GM19043 (cell line): ENCODE data around the gene ARHGEF9.

Experiments used
- ATAC-seq: cut with Tn5 transposase; IDR thresholded peaks from one replicate; pipeline ENCODE4 v1.9.1; 2021; ENCODE audit warnings: low read depth; ENCODE audit not compliant: unreplicated experiment

Gene ARHGEF9

DNA sequence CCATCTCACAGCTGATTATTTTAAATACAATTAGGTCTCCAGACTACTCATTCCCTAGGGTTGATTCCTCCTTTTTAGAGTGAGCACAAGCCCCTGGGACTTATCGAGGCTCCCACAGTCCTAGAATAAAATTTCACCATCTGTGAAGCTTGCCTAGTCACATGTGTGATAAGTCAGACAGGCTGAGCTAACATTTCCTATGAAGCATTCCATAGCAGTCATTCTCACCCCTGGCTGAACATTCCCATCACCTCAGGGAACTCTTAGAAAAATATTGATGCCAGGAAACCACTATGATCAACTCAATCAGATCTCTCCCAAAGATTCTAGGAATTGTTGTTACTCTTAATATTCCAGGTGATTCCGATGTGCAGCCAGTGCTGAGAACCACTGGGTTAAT is 37.7 kb downstream of the ARHGEF9 start:
- ATAC-seq, result no peak

DNA sequence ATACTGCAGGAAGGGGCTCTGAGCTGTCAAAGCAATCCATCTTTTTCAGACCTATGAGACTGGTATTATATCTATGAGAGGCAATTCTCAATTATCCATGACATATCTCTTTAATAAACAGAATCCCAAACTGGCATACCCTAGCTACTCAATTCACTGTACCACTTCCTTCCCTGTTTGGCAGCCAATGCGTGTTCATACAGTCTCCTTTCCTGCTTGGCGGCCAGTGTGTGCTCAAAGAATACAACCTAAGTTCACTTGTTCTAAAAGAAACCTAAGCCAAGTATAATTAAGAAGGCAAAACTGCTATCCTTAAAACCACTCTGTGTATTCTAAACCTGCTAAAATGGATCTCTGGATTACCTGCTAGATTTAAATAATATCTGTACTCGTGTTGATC is 38.3 kb downstream of the ARHGEF9 start:
- ATAC-seq, result no peak

DNA sequence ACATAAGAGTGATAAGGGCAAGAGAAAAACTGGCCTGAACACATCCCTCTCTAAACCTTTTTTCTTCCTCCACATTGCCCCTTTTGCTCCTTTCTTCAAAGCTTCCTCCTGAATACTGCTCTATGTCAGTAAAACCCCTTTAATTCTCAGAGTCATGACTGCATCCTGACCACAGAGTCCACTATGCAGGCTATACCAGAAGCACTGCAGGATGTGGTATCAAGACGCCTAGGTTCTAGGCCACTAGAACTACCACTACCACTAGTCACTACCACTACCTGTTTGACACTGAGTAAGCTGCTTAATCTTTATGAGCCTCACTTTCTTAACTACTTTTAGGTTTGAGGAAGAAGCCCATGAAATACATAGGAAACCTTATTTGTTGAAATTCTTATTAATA is 38.7 kb downstream of the ARHGEF9 start:
- ATAC-seq, result peak; percentile 94

DNA sequence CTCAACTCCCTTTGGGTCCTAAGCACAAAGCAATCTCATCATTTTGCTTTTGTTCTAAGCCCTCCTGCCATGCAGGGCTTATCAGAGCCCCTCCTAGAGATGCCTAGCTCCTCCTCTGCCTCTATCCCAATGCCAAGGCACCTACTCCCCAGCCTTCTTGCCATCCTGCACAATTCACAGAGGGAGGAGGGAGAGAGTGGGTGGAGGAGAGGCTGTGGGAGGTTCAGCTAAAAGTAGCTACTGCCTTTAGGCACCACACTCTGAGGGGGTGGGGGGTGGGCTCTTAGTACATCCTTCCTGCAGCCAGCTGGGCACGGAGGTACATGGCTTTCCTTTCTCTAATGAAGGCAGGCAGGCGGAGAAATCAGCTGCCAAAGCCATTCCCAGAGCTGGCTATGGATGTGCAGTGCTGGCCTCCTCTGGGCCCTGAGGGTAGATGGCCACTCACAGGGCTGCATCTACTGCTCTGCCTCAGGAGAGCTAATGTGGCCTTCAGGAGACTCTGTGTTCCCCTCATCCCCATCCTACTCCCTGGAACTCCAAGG is 40.1 kb downstream of the ARHGEF9 start:
- no peak for ATAC-seq

DNA sequence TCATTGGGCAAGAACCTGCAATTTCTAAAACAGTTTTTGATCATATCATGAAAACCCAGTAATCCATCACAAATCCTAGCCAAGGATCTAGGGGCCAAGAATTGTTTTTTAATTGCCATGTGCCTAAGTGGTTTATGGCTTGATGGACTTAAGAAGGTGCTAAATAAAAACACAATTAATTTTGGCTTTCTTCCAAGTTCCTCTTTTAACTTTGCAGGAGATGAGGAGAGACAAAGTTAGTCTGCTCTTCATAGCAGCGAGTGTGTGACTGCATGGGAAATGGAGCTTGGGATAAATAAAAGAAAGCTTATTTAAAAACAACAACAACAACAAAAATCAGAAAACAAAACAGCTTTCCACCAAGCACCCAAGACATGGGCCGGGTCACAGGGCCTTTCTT is 41.4 kb downstream of the ARHGEF9 start:
- no peak for ATAC-seq

DNA sequence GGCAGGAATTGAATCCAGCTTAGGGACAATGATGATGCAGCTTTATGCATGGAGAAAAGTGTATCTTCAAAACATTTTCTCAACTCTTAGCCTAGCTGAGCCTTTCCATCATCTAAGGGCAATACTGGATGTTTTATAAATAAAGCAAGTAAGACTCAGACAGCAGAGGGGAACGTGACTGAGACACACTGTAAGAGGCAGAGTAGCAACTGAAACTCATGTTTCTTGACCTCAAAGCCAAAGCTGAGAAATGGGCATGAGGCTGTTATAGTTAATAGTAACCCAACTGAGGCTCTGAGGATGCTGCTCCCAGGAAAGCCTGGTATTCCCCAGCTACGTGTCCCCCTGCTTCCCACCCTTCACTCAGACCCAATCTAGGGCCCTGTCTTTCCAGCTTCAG is 44.6 kb downstream of the ARHGEF9 start:
- ATAC-seq, result peak; percentile 51

DNA sequence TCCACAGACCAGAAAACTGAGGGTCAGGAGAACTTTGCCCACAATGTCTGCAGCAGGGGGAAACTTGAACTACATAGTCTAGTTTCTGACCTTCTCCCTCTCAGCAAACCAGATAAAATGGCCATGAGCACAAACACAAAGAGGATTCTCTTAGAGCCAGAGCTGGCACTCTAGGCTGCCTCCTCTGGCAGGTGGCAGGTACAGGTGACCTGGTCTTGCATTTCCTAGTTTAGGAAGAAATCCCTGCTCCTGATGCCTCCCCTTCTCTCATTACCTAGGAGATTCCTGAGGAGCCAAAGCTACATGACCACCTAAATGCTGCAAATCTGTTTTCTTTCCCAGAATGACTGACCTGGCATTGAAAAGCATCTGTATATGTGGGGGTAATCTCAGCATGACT is 45.1 kb downstream of the ARHGEF9 start:
- ATAC-seq, result no peak

DNA sequence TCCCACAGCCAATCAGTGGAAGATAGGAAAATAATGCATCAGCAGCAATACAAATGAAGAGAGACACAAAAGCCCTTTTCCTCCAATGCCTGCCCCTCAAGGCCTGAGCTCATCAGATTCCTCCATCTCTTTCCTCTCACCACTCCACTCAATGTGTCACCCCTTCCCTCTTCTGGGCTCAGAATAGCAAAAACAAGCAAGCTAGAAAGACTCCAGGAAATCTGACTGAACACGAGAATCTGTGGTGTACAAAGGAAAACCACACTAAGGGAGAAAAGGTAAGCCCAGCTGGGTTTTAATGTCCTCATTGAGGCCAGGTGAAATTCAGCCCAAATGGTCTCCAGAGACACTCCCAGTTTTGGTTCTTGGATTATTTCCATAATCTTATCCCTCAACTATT is 46.3 kb downstream of the ARHGEF9 start:
- ATAC-seq, result peak; percentile 44

DNA sequence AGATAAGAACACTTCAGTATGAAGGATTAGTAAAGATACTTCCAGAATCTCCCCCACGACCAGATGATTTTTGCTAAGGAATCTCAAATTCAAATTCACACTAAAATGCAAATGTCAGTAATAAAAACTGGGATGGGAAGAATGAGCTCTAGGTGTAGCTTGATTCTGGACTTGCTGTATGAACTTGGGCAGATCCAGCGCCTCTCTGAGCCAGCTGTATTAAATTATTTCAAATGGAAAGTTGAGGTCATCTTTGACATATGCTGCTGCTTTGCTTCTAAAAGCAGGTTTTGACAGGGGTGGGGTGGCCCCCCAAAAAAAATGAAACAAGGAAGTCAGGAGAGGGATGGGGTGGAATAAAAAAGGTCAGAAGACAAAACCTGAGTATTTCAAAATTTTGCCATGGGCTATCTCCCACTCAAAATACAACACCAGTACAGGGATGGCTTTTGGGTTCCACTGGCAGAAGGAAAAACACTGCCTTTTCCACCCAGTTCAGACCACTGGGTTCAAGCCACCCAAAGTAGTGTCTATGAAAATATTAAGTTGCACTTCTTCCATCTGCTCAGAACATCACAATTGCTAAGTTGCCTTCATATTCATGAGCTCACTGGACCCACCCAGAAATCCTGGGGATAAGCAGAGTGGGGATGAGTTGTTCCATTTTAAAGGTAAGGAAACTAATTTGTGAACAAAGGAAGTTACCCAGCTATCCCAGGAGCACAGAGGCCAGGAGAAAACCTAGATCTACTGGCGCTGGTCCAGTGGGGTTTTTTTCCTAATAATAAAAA is 47.7 kb downstream of the ARHGEF9 start:
- no peak for ATAC-seq

DNA sequence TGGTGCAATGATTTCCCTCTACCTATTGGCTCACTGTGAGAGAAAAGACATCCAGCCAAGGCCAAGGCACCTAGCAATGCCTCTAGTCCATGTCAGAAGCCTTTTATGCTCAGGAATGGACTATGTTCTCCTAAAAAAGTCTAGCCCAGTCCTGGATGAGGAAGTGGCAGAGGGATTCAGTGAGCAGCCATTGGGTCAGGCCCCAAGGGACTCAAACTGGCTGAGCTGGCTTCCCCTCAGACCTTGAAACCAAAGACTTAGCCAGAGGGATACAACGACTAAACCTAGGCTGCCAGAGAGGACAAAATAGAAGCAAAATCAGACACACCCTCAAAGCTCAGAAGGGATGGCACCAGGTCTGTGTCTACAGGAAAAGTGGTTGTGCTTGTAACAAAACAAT is 49.1 kb downstream of the ARHGEF9 start:
- no peak for ATAC-seq

DNA sequence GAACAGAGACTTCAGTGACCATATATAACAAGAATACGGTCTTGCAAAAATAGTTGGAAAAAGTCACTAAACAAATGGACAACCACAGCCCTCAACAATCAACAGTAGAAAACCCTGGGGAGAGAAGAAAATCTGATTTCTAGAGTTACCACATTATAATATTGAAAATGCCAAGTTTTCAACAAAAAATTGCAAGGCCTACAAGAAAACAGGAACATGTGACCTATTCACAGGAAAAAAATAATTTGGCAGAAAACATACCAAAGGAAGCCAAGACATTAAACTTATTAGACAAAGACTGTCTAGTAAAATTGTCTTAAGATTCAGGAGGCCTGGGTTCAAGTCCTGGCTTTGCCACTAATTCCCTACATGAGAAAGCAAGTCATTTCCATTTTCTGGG is 64.7 kb downstream of the ARHGEF9 start:
- no peak for ATAC-seq

DNA sequence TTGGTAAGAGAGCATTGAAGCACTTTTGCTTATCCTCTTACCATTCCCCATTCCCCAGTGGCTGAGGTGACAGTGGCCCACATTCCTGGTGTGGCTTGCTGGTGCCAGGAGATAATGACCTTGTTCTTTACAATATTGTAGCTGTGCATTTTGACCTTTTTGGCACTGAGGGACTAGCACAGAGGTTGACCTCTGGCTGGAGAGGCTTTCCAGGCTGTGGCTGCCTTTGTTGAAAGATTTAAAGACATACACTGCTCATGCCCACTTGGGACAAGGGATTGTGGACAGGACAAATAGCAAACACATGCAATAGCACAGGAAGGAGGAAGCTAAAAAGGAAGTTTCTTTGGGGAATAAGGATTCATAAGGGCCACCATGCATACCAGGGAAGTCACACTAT is 65.4 kb downstream of the ARHGEF9 start:
- ATAC-seq, result no peak

DNA sequence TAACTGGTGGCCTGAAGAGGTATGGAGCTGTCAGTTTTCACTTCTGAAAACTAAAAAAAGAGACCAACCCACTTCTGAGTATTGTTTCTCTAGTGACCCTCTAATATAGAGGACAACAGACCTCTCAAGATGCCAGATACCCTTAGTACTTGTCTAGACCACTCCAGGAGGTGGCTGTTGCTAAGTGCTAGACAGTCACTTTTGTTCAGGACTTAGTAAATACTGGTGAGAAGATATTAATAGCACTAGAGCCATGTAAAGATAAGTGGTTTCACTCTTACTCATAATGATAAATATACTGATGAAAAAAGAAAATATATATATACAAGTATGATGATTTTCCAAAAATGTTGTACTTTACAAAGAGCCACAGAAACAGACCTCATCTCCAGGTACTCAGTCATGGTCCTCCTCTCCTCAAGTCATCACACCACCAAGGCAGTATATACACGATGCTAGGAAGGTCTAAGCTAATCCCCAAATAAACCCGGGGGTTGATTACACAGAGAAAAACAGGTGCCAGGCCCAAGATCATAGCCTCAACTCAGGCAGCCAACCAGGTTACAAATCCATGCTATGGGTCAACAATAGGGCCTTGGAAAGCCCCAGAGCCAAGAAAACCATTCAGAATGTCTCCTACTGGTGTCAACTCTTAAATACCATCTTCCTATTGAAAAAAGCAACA is 66.9 kb downstream of the ARHGEF9 start:
- ATAC-seq, result peak; percentile 76

DNA sequence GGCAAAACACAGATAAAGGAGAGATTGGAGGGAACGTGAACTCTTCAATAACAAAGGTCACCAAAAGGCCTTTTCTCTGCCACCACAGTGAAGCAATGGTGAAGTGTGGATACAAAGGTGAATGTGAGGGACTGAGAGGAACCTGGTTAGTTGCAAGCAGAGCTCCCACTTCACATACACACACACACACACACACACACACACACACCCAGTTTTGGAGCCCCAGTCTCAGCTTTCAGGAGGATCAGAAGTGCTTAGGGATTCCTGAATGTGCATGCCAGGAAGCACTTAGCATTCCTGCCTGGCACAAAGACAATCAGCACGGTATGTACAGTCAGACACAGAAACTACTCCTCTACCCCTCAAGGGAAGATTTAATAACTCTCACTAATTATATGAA is 71.5 kb downstream of the ARHGEF9 start:
- ATAC-seq, result no peak

DNA sequence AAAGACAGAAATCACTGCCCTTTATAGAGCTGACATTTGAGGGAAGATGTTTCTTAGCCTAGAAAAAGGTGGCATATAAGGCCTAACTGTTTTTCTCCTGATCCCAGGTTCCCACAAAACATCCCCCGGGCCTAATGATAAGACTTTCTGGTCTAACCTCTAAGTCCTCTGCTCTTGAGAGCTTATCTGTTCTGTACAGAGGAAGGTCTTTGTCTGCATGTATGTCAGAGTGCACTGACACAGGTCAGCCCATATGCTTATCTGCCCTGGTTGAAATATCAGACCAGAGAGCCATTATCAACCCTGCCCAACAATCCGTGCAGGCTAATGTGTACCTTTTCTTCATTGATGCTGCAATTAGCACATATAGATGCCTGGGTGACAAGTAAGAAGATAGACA is 76.2 kb downstream of the ARHGEF9 start:
- no peak for ATAC-seq

DNA sequence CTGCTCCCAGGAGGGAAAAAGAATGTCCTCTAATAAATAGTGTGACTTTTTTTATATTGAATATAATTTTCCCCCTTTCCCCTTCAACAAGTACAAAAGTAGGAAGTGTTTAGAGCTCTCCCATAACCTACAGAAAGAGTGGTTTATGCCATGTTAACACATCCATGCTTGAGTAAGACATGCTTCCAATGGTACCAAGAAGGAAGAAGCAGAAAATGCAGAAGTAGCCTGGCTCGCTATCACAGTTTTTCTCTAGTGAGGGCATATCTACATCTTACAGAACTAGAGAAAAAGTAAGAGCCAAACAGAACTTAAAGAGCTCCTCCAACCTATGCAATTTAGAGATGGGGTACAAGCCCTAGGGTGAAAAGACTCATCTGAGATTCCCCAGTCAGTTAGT is 82.5 kb downstream of the ARHGEF9 start:
- no peak for ATAC-seq

DNA sequence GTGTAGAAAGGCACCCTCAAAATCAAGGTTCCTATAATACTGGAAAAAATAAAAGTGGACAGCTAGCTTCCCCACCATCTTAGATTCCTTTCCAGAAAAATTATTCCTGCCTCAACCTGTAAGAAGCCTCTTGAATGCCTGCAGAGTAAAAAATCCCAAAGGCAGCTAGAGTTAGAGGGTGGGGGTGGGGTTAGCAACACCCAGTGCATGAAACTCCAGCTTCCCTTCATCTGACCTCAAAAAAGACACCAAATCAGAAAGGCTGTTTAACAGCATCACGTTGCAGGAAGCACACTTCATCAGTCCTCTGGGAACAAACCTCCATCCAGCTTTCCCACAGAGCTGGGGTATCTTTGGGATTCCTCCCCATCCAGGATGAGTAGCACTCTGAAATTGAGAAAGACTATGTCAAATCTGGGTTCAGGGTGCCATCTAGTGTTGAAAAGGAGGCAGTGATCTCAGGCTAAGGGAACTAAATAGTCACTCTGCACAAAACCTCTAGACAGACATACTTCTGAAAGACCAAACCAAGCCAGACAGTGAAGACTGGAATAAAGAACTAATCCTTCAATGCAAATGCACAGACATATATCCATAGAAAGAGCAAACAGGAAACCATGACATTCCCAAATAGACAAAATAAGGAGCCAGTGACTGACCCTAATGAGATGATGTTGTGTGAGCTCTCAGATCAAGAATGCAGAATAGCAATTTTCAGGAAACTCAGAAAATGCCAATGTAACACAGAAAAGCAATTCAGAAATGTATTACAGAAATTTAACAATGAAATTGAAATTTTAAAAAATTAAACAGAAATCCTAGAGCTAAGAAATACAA is 97.9 kb downstream of the ARHGEF9 start:
- ATAC-seq, result no peak

DNA sequence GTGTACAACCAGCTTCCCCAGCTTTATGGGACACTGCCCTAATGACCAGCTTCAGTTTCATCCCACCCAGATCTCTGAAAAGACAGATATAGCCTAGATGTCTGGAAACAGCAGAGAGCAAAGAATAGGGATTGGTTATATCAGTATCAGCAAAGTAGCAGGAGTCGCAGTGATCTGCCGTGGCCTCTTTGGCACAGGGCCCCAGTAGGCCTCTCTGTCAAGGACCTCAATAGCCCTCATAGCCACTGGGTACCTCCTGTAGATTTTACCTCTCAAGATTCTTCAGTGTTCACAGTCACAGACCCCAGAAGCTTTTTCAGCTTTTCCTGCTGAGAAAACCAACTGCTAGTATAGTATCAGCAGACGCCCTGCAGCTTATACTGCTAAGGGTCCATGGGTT is 104.6 kb downstream of the ARHGEF9 start:
- ATAC-seq, result no peak

DNA sequence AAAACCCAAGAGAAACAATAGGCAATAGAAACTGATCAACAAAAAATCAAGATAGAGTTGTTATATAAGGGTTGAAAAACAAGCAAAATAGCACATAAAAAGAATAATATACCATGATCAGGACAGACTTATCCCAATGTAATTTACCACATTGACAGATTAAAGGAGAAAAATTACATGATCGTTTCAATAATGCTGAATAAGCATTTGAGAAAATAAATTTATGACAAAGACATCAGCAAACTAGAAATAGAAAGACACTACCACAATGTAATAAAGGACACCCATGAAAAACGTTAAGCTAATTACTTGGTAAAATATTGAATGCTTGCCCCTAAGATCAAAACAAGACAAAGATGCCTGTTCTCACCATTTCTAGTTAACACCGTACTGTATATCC is 105.6 kb downstream of the ARHGEF9 start:
- ATAC-seq, result no peak

DNA sequence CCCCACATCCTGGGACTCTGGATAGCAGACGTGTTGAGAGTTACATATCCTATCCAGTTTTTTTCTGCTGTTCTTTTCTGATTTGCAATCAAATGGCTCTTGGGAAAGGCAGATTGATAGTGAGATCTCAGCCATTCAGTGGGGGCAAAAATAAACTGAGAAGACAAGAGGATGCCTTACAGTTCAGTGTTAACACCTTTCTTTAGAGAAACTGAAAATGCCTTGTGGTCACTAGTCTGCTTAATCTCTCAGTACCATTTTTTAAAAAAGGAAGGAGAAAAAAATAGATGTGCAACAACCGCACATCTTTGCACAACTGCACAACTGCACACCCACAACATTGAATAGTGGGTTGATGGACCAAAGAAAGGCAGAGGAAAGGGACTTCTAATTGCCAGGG is 109.3 kb downstream of the ARHGEF9 start:
- ATAC-seq, result no peak

DNA sequence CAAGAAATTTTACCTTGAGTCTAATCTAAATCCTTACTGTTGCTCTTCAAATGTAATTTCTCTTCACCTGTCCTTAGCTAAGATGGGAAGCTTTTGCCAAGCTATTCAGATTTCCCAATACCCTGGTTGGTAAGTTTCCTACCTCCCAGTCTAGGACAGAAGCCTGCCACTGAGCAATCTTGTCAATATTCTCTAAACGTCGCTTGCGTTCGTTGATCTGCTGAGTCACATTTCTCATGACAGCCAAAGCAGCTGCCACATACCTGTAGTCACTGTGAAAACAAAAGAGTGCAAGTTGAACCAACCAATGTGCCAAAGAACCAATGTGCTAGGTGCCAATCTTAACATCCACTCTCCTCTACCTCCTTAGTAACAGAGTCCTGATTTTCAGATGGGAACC is 111.1 kb downstream of the ARHGEF9 start:
- ATAC-seq, result no peak
